ENCODE data around the gene CA11. TPM values are rescaled to one million over a fixed set of nuclear protein-coding genes. Genes with fewer than 3 reads are reported as not detected.
"Not testable (repeated sequence)": the region's sequence is repeated elsewhere in the genome, so short reads cannot be mapped to it uniquely, and the experiment has no call there.

CA11 gene
- total RNA-seq, 4 donors from 2014 or later: 1.6 to 3.5 (median 2.6) TPM

DNA sequence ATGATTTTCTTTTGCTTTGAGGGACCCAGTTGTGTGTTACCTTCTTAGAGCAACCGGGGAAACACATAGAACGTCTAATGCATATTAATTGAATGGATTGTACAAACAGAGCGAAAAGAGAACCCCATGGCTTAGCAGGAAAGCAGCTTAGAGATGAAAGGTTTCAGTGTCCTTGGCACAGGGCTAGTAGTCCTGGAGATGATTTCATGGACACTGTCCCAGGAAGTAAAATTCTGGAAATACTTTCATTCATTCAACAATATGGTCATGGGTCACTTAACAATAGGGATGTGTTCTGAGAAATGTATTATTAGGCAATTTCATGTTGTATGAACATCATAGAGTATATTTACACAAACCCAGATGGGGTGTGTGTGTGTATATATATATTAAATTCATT, 40.1 kb upstream of the CA11 start:
- in situ Hi-C loops (cut with MboI; ENCODE audit: low sequenced_read_pairs in 4 of 4) (no loop called here), intact Hi-C loops (cut with DNase I; ENCODE audit: low total_unique reads) (no loop called here)
- no peak for DNase-seq
- Histone ChIP-seq H3K36me3 (no peaks in the 10 kb centered on the region), H3K27ac (no peak overlapping the region), H3K9me3 (no peaks in the 10 kb centered on the region), H3K4me1 (no peaks in the 10 kb centered on the region), H3K27me3 (no peaks in the 10 kb centered on the region), H3K4me3 (no peak overlapping the region)
- ATAC-seq: no peak
- TF ChIP-seq POLR2A (IDR thresholded peaks at IDR 0.05): no peak
- TF ChIP-seq, protein P1, sequence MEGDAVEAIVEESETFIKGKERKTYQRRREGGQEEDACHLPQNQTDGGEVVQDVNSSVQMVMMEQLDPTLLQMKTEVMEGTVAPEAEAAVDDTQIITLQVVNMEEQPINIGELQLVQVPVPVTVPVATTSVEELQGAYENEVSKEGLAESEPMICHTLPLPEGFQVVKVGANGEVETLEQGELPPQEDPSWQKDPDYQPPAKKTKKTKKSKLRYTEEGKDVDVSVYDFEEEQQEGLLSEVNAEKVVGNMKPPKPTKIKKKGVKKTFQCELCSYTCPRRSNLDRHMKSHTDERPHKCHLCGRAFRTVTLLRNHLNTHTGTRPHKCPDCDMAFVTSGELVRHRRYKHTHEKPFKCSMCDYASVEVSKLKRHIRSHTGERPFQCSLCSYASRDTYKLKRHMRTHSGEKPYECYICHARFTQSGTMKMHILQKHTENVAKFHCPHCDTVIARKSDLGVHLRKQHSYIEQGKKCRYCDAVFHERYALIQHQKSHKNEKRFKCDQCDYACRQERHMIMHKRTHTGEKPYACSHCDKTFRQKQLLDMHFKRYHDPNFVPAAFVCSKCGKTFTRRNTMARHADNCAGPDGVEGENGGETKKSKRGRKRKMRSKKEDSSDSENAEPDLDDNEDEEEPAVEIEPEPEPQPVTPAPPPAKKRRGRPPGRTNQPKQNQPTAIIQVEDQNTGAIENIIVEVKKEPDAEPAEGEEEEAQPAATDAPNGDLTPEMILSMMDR (IDR thresholded peaks at IDR 0.05 in 4 of 5, conservative IDR thresholded peaks at IDR 0.05 in 1 of 5): no peak

DNA sequence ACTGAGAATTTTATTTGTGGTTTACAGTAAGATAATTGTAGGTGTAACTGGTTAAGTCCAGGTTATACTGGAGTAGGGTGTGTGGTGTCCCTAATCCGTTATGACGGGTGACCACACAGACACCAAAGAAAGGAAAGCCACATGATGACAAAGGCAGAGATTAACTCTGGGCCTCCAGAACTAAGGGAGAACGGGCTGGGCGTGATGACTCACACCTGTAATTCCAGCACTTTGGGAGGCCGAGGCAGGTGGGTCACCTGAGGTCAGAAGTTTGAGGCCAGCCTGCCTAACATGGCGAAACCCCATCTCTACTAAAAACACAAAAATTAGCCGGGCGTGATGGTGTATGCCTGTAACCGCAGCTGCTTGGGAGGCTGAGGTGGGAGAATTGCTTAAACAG, 39.6 kb upstream of the CA11 start:
- H3K27ac ChIP-seq: no peak overlapping the region
- H3K9me3 ChIP-seq: no peaks in the 10 kb centered on the region
- TF ChIP-seq, protein P1 (IDR thresholded peaks at IDR 0.05 in 4 of 5, conservative IDR thresholded peaks at IDR 0.05 in 1 of 5): no peak
- no peak for TF ChIP-seq POLR2A (IDR thresholded peaks at IDR 0.05)
- H3K27me3 ChIP-seq: no peaks in the 10 kb centered on the region
- no peak for ATAC-seq
- in situ Hi-C loops (cut with MboI; ENCODE audit: low sequenced_read_pairs in 4 of 4) (no loop called here), intact Hi-C loops (cut with DNase I; ENCODE audit: low total_unique reads) (no loop called here)
- DNase-seq: no peak
- no peak overlapping the region for H3K4me3 ChIP-seq
- no peaks in the 10 kb centered on the region for H3K4me1 ChIP-seq
- H3K36me3 ChIP-seq: no peaks in the 10 kb centered on the region

DNA sequence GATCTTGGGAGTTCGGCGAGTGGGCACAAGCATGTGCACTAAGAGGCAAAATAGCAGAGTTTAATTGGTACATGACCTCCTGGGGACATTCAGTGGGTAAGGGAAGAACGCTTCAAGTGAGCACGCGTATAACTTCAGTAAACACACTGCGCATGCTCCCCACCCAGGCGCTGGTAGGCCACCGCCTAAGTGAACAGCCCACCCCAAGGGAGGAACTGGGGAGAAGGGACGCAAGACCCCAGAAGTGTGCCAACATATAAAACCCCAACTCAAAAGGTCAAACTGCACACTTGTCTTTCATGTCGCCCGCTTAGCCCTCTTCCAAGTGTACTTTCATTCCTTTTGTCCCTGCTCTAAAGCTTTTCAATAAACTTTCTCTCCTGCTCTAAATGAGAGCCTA, 37.4 kb upstream of the CA11 start:
- TF ChIP-seq, protein P1 (IDR thresholded peaks at IDR 0.05 in 4 of 5, conservative IDR thresholded peaks at IDR 0.05 in 1 of 5): no peak
- TF ChIP-seq POLR2A (IDR thresholded peaks at IDR 0.05): no peak
- H3K9me3 ChIP-seq: no peaks in the 10 kb centered on the region
- no peak overlapping the region for H3K27ac ChIP-seq
- intact Hi-C loops (cut with DNase I; ENCODE audit: low total_unique reads): no loop called here
- no peaks in the 10 kb centered on the region for H3K27me3 ChIP-seq
- DNase-seq (peak; percentile 20 to 54), ATAC-seq (peak in 1 of 2 donors; percentile 59)
- peak overlapping the region in 2 of 4 donors; percentile 3 to 17 for H3K4me3 ChIP-seq
- H3K36me3 ChIP-seq: no peaks in the 10 kb centered on the region
- H3K4me1 ChIP-seq: no peaks in the 10 kb centered on the region
- in situ Hi-C loops (cut with MboI; ENCODE audit: low sequenced_read_pairs in 4 of 4): no loop called here

DNA sequence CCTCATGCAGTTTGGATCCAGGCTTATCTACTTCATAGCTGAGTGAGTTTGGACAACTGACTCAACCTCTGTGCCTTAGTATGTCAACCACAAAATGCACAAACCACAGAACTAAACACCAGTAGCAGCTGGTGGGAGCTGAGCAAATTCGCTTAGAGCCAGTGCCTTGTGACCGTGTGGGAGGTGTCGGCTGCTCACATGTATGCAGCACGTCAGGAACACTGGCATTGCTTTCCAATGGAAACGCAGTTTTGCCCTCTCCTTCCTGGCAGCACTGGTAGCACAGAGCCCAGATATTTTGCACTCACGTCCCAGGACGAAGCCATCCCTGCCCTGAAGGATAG, 35.1 kb upstream of the CA11 start:
- in situ Hi-C loops (cut with MboI; ENCODE audit: low sequenced_read_pairs in 4 of 4) (no loop called here), intact Hi-C loops (cut with DNase I; ENCODE audit: low total_unique reads) (no loop called here)
- H3K36me3 ChIP-seq: no peaks in the 10 kb centered on the region
- H3K4me1 ChIP-seq: no peaks in the 10 kb centered on the region
- no peak overlapping the region for H3K27ac ChIP-seq
- H3K27me3 ChIP-seq: no peaks in the 10 kb centered on the region
- TF ChIP-seq, protein P1 (IDR thresholded peaks at IDR 0.05 in 4 of 5, conservative IDR thresholded peaks at IDR 0.05 in 1 of 5): no peak
- no peak for TF ChIP-seq POLR2A (IDR thresholded peaks at IDR 0.05)
- no peaks in the 10 kb centered on the region for H3K9me3 ChIP-seq
- ATAC-seq (peak; percentile 50 to 56), DNase-seq (no peak)
- H3K4me3 ChIP-seq: no peak overlapping the region

DNA sequence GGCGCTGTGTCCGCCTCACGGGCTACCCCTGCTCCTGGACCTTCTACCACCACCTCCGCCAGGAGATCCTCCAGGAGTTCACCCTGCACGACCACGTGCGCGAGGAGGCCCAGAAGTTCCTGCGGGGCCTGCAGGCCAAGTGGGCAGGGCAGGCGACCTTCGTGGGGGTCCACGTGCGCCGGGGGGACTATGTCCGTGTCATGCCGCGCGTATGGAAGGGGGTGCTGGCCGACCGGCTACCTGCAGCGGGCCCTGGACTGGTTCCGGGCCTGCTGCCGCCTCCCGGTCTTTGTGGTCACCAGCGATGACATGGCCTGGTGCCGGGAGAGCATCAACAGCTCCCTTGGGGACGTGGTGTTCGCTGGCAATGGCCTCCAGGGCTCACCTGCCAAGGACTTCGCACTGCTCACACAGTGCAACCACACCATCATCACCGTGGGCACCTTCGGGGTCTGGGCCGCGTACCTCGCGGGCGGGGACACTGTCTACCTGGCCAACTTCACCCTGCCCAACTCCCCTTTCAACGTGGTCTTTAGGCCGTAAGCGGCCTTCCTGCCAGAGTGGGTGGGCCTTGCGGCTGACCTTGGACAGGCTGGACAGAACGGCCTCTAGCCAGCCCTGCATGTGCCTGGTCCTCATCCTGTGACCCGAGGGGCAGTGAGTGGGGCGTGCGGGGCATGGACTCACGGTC, 34.6 kb upstream of the CA11 start:
- ATAC-seq (no peak), DNase-seq (no peak)
- TF ChIP-seq, protein P1 (IDR thresholded peaks at IDR 0.05 in 4 of 5, conservative IDR thresholded peaks at IDR 0.05 in 1 of 5): no peak
- no peak for TF ChIP-seq POLR2A (IDR thresholded peaks at IDR 0.05)
- no peaks in the 10 kb centered on the region for H3K27me3 ChIP-seq
- H3K36me3 ChIP-seq: no peaks in the 10 kb centered on the region
- in situ Hi-C loops (cut with MboI; ENCODE audit: low sequenced_read_pairs in 4 of 4) (no loop called here), intact Hi-C loops (cut with DNase I; ENCODE audit: low total_unique reads) (no loop called here)
- H3K4me1 ChIP-seq: peaks cover 0 to 4% of the 10 kb centered on the region in 2 donors
- H3K27ac ChIP-seq: no peak overlapping the region
- no peaks in the 10 kb centered on the region for H3K9me3 ChIP-seq
- no peak overlapping the region for H3K4me3 ChIP-seq

DNA sequence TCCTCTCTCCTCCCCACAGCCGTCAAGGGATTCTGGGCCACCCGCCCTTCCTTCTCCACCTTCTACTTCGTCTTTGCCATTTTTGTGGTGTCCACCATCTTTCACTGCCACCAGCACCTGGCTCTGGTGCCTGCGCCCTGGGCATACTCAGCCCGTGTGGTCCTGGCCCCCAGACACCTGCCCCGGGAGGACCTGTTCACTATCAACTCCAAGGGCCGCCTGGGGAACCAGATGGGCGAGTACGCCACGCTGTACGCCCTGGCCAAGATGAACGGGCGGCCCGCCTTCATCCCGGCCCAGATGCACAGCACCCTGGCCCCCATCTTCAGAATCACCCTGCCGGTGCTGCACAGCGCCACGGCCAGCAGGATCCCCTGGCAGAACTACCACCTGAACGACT, 34.0 kb upstream of the CA11 start:
- H3K4me1 ChIP-seq; ATAC-seq; H3K36me3 ChIP-seq; DNase-seq; H3K27me3 ChIP-seq; H3K4me3 ChIP-seq; intact Hi-C loops (cut with DNase I; ENCODE audit: low total_unique reads); H3K9me3 ChIP-seq; H3K27ac ChIP-seq; in situ Hi-C loops (cut with MboI; ENCODE audit: low sequenced_read_pairs in 4 of 4): not testable (repeated sequence)
